HG03457 (cell line): ENCODE measurements around the gene PDE3A.
"Not testable (repeated sequence)": the region's sequence is repeated elsewhere in the genome, so short reads cannot be mapped to it uniquely, and the experiment has no call there.

Source experiments
- ATAC-seq: cut with Tn5 transposase; IDR thresholded peaks from one replicate; pipeline ENCODE4 v1.9.1; 2021; ENCODE audit warnings: moderate number of reproducible peaks; ENCODE audit not compliant: unreplicated experiment

The PDE3A gene

DNA sequence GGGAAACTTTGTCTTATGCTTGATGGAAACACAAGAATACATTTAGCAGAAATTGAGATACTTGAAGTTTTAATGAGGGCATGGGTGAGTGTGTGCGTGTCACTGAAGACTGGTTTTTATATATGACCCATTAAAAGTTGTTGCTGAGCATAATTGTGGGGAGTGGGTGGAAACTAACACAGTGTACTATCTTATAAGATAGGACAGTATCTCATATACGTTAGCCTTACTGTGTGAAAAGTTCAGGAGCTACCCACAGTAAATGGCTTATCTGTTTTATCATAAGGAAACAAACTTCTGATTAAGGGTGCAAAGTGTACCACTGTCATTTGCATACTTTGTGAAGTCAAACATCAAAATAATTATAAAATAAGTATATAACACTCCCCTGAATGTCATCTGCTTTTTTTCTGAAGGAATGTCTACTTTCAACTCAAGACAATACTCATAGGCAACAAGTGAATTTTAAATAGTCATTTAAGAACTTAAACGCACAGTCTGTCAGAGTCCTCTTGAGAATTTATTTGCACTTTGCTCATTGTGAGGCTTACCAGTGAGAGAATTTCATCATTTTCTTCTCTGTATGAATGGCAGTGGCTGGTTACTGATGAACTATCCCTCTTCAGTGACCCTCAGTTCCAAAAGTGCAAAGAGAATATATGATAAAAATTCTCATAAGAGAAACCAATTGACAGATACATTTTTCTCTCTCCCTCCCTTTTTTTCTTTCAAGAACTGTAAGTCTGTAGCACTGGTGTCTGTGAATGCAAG is 4.2 kb downstream of the PDE3A start:
- no peak for ATAC-seq

DNA sequence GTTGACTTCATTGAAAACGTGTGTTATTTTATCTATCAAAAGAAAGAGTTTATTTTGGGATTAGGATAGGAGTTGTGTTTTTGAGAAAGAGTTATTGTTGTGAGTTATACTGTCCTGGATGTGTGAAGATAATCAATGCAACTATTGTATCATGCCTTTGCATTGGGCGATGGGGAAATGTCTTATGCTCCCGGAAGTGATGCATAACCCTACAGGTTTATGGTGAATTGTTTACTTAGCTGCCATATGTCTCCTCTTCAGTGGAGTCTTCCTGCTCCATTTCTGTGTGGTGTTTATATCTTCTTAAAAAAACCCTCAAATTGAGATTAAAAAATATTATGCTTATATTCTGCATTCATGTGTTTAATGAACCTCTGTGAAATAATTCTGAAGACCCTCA is 6.5 kb downstream of the PDE3A start:
- no peak for ATAC-seq

DNA sequence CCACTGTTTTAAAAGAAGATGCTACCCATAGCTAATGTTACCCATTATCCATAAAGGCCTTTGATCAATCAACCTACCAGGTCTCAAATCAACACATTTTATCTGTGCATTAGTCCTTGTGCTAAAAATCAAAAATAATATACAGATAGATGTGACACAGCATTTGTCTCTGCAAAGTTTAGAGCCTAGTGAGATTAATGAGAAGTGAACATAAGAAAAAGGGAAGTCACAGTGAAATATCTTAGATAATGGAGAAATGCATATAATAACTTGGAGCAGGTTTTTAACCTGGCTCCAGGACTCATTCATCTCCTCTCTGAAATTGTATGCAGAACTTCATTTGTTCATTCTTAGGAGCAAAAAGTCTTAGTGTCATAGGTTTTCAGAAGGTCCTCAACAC is 7.2 kb downstream of the PDE3A start:
- no peak for ATAC-seq

DNA sequence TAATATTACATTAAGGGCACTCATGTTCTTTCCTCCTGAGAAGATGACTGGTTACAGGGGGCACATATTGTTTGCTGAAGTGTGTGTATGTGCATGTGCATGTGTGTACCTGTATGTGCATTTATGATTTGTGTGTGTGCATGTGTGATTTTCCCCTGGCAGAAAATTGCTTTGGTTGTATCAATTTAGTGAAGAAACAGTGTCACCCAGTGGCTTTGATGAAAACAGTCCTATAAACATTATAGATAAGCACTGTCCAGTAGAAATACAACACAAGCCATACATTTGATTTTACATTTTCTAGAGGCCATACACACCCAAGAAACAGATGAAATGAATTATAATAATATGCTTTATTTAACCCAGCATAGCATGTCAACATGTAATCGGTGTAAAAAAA is 8.6 kb downstream of the PDE3A start:
- ATAC-seq = no peak

DNA sequence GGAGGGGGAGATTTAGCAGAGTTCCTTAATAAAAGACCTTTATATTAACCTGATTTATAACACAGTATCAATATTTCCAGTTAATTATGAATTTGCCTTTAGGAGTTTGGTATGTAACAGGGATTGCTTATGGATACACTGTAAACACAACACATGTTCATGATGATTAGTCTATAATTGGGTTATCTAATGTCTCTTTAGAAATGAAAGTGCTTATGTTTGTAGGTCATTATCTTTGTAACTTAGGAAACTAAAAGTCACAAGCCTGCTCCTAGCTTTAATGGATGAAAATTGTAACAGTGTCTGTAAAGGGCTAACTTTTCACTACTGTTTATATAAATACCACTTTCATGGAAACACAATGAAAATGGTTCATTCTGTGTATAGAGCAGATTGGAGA is 9.4 kb downstream of the PDE3A start:
- ATAC-seq = no peak

DNA sequence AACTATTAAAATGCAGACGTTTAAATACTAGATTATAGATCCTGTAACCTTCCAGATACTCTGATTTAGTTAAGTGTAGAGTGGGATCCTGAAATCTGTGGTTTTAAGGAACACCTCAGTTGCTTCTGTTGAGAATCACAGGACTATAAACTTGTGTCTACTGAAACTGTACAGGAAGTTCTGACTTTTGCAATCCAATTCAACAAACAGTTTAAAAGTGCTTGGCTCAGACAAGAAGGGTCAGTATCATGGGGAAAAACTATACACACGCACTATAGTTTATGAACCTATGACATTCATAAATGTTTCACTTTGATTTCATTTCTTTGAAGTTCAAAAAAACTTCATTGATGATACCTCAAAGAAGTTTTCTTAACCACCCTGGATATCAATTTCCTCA is 13.8 kb downstream of the PDE3A start:
- no peak for ATAC-seq

DNA sequence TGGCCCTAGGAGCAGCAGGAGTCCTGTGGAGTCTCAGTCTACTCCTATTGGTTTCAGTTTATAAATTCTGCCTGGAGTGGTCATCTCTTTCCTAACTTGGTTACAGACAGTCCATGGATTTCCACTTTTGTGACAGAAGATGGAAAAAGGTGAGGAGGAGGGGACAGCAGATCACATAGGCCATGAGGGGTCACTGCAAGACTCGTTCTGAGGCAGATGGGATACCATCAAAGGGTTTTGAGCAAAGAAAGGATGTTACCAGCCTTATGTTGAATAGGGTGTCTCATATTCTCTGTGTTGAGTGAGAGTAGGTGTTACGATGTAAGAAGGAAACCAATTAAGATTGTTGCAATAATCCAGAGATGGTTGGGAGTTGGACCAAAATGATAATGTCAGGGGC is 15.3 kb downstream of the PDE3A start:
- no peak for ATAC-seq

DNA sequence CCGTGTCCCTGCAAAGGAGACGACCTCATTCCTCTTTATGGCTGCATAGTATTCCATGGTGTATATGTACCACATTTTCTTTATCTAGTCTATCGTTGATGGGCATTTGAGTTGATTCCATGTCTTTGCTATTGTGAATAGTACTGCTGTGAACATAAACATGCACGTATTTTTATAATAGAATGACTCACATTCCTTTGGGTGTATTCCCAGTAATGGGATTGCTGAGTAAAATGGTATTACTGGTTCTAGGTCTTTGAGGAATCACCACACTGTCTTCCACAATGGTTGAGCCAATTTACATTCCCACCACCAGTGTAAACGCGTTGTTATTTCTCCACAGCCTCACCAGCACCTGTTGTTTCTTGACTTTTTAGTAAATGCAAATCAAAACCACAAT is 16.5 kb downstream of the PDE3A start:
- not testable (repeated sequence) for ATAC-seq

DNA sequence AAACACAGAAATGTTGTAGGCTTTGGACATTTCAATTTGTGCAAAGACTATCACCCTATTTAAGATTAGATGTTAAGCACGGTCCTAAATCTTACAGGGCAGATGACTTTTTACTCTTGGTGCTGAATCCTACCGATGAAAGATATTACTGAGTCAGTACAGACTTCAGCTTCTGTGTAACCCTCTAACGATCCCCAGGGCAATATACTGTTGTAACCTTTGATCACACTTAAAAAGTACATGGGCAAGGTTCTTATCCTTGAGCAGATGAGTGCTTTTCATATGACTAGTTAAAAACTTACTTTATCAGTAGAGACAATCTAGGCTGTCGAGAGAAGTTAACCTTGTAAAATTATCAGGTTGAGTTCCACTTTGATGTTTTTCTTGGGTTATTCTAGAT is 22.5 kb downstream of the PDE3A start:
- ATAC-seq = no peak

DNA sequence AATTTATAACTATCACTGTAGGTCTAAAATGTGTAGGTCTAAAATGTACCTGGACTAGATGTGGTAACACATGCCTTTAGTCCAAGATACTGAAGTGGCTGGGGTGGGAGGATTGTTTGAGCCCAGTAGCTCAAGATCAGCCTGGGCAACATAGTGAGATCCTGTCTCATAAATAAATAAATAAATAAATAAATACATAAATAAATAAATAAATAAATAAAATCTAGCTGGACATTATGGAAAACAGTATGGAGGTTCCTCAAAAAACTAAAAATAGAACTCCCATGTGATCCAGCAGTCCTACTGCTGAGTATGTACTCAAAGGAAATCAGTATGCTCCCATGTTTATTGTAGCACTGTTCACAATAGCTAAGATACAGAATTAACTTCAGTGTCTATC is 24.0 kb downstream of the PDE3A start:
- ATAC-seq = no peak

DNA sequence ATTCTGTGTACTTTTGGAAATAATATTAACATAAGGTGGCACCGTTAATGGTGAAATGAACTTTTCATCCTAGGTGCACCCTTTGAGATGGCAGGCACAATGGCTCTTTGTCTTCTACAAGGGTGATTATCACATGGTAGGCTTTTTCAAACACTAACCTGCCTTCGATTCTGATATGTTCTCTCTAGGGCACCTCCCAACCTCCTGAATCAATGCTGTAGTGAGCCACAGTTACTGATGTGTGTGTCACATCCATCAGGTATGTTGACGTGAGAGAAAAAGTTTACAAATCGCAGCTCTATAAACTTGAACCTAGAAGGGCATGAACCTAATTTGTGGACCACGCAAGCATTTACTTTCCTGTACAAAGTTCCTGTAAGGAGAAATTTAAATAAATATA is 25.4 kb downstream of the PDE3A start:
- no peak for ATAC-seq

DNA sequence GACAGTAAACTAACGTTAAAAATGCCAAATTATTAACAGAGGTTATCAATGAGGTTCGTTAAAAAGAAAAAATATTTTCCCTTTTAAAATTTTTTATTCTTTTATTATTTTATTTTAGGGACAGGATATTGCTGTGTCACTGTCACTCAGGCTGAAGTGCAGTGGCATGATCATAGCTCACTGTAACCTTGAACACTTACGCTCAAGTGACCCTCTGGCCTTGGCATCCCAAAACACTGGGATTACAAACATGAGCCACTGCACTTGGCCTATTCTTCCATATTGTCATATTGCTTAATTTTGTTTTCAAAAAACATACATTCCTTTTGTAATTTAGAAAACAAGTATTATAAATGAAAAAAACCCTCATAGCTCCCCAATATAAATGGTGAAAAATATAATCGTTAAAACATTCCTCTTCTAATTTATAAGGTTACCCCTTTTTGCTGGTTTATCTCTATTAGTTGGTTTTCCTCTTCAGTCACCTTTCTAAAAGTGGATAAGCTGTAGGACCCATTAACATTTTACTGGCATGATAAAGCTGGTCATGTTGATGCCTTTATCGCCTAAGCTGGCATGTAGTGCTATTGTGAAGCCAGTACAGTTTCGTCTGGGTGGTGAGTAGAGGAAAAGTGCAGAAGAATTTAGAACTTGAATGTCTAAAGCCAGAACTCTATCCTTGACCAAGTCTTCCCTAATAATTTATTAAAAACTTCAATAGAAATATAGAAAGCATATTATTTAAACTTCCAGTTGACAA is 27.6 kb downstream of the PDE3A start:
- no peak for ATAC-seq

DNA sequence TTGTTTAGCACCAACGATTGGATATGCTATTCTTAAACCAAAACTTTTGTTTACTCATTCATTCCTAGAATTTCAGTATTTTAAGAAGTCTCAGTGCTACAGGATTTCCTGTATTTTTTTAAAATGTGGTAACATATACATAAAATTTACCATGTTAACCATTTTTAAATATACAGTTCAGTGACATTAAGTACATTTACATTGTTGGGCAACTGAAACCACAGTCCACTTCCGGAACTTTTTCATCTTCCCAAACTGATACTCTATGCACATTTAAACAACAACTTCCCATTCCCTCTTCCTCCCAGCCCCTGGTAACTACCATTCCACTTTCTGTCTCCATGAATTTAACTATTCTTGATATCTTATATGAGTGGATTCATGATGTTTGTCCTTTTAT is 30.3 kb downstream of the PDE3A start:
- ATAC-seq = no peak

DNA sequence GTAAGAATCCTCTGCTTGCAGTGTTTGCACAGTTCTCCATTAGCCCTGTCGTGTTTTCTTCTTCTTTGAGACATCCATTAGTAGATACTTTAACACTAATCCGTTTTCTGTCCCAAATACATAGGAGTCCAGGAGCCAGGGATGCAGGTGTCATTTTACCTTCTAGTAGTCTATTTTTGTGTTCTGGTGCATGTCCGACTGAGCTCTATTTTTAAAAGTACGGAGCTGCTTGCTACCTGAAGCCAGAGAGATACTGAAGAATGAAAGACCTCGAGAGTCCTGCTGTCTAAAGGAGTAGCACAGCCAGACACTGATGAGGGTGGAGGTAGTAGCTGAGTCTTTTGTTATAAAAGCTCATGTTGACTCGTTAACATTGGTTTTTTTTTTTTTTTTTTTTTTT is 31.7 kb downstream of the PDE3A start:
- ATAC-seq = no peak

DNA sequence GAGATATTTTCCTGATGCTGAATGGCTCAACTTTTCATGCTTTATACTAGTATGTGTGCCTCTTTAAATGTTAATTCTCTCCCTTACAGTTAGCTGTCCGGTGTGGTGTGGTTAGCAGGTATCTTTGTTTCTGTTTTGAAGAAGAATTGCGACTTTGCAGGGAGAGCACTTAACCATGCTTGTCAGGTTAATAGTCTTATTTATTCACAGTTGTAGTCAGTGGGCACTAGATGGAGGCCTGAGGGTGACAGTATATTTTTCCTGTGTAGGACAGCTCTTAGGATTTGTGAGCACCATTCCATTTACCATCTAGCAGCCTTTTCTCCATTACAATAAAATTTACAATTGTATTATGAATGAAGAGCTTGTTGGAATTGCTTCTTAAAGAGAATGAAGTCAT is 34.9 kb downstream of the PDE3A start:
- ATAC-seq = no peak

DNA sequence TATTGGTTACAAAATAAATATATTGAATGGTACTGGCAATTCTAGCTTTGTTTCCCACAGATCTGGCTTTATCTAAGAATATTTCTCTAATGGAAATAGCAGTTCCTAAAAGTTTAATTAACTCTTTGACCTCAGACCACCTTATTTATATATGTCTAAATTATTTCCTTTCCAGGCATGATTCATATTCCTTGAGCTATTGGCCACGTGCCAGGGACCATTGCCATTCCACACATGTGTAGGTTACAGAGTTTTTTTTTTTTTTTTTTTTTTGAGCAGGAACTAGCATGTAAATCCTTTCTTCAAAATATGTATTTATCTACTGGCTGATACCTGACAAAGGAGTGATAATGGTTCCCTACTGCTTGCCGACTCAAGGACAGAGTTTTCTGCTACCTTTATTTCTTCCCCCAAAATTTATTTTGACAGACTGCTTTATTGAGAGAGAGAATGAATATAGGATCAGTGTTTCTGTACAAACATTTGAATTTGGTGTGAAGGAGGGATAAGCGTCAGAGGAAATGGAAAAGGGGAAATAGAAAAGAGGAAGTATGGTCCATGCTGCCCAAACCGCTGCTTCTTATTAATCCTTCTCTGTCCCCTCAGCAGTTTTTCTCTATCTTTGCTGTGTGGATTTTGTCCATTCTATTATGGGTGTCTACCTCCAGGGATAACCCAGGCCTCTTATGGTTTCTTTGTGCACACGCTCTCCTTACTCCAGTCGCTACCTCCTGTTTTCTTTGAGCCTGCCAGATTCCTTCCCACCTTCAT is 36.4 kb downstream of the PDE3A start:
- ATAC-seq = no peak

DNA sequence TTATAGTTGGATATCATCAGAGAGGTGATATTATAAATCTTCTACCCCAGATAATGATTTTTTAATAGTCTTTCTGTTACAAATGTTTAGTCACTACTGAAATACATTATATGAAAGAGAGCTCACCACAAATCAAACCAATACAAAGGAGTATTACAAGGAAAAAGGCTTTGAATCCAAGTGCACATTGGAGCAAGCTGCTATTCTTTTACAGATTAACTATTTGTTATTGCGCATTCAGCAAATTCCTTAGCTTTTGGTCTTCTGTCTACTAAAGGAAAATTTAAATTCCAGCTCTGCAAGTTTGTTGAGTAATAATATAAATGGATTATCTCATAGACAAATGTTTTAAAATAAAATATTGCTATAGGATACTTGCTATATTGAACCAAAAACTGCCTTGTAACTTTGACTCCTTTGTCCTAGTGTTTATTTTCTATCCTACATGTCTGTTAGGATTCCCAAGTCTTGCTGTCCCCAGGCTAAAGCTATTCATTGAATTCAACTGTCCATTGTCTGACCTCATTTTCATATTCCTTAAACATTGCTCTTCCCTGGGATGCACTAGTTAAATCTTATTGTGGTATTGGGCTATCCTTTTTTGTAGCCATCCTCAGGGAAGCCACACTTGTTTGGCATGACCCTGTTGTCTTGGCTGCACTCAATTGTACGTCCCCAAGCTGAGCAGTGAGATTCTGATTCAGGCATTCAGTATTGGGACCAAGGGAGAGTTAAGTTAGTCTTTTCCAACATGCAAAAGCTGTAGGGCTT is 41.5 kb downstream of the PDE3A start:
- ATAC-seq = no peak

DNA sequence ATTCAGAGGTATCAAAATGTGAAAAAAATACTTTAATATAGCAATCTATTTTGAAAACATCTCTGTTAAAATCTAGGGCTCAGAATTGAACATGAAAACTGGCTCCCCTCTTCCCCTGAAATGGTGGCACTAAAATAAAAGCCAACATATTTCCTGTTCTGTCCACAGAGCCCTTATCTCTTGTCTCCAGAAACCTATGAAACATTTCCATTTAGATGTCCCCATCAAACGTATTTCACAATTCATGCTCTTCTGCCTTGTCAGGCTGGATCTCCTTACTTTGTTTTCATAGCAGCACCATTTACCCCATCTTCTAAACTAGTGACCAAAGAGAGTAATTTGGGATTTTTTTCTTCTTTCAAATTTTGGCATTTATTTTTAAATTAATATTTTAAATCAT is 42.4 kb downstream of the PDE3A start:
- no peak for ATAC-seq

DNA sequence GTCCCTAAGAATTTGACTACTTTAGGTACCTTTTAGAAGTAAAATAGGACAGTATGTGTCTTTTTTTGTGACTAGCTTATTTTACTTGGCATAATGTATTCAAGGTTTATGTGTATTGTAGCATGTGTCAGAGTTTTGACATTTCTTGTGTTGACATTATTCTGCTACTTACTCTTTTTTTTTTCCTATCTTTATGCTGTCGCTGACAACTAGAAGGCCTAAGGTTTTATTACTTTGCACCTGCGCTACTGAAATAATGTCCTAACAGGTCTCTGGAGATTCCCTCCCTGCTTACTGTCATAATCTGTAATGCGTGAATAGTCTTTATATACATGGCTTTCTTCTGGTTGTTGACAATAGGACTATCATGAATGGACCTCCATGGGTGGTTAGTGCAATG is 43.0 kb downstream of the PDE3A start:
- ATAC-seq = no peak

DNA sequence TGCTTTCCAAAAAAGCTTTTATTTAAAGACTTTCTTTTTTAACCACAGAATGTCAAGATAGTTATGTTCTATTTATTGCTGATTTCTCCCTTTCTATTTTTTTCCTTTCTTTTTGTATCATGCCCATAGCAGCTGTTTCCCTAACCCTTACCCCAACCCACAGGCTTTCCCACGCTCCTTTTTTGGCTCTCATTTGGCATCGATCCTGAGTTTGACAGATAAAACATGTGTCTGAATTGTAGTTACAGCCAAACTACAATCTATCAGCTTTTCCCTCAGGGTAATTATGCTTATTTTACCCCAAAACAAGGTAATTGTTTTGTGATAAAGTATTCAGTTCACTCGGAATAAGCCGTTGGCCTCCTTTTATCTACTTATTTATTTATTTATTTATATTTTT is 46.7 kb downstream of the PDE3A start:
- no peak for ATAC-seq

DNA sequence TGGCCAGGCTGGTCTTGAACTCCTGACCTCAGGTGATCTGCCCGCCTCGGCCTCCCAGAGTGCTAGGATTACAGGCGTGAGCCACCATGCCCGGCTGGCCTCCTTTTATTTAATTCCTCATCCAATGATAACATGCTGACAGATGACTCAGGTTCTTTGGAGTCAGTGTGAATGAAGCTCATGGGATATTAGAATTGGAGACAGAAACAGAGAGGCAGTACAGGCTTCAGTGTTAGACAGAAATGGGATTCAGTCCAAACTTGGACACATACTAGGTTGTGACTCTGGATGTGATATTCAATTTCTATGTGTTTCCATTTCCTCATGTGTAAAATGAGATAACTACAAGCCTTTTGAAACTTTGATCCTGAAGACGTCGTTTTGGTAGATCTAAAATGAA is 47.3 kb downstream of the PDE3A start:
- ATAC-seq = no peak
